Neuronal stem cell (in vitro differentiated cells): Measurements from ENCODE around the gene BPIFB2.
A peak's percentile ranks its signal among the peaks of the same experiment; 100 is the strongest.

Source experiments
- DNase-seq: peaks from one replicate; pipeline ENCODE4 v3.0.0-alpha.2; 2013; ENCODE audit warnings: low spot score
- H2AFZ ChIP-seq: one replicate; pipeline ENCODE4 v1.6.1; 2013; ENCODE audit warnings: mild to moderate bottlenecking, low read length, inconsistent platforms
- H2AK5ac ChIP-seq: 2 replicates; pipeline ENCODE4 v1.6.1; 2013; ENCODE audit warnings: low read depth, mild to moderate bottlenecking, inconsistent platforms, low read length, moderate library complexity, mixed read lengths
- H2BK120ac ChIP-seq: 2 replicates; pipeline ENCODE4 v1.6.1; 2013; ENCODE audit warnings: low read depth, mild to moderate bottlenecking, inconsistent platforms, low read length, moderate library complexity, mixed read lengths
- H2BK12ac ChIP-seq: one replicate; pipeline ENCODE4 v1.6.1; 2013; ENCODE audit warnings: low read length, inconsistent platforms
- H2BK15ac ChIP-seq: 2 replicates; pipeline ENCODE4 v1.6.1; 2013; ENCODE audit warnings: mild to moderate bottlenecking, low read length, inconsistent platforms, mixed read lengths
- H2BK5ac ChIP-seq: one replicate; pipeline ENCODE4 v1.6.1; 2013; ENCODE audit warnings: inconsistent platforms, mild to moderate bottlenecking, low read length, moderate library complexity
- H3K14ac ChIP-seq: one replicate; pipeline ENCODE4 v1.6.1; 2013; ENCODE audit warnings: low read length, inconsistent platforms
- H3K18ac ChIP-seq: 2 replicates; pipeline ENCODE4 v1.6.1; 2013; ENCODE audit warnings: low read length, inconsistent platforms
- H3K23ac ChIP-seq: 2 replicates; pipeline ENCODE4 v1.6.1; 2013; ENCODE audit warnings: low read depth, mild to moderate bottlenecking, mixed read lengths, low read length, inconsistent platforms; ENCODE audit not compliant: poor library complexity
- H3K27ac ChIP-seq: replicated peaks from 3 replicates; pipeline ENCODE4 v1.5.1; 2013; ENCODE audit warnings: low read length, inconsistent platforms
- H3K27me3 ChIP-seq, 3 experiments: 2 replicates each; pipeline ENCODE4 v1.6.1; 2013; ENCODE audit warnings: low read length in 3 of 3, mild to moderate bottlenecking in 2 of 3, inconsistent platforms in 1 of 3, low read depth in 1 of 3, mixed read lengths in 1 of 3, moderate library complexity in 1 of 3; ENCODE audit not compliant: control insufficient read depth in 3 of 3, insufficient read depth in 3 of 3
- H3K36me3 ChIP-seq, 2 donors: replicated peaks in 1 of 2; 2 replicates each; pipeline ENCODE4 v1.6.1; 2013; ENCODE audit warnings: low read length in 2 of 2; ENCODE audit not compliant: control insufficient read depth in 2 of 2, insufficient read depth in 2 of 2
- H3K4ac ChIP-seq: 2 replicates; pipeline ENCODE4 v1.6.1; 2013; ENCODE audit warnings: inconsistent platforms, mild to moderate bottlenecking, low read length, moderate library complexity
- H3K4me1 ChIP-seq, 2 donors: 1 replicate in 1 of 2; 2 replicates in 1 of 2; pipeline ENCODE4 v1.6.1; 2013; ENCODE audit warnings: low read length in 2 of 2, low read depth in 1 of 2; ENCODE audit not compliant: control insufficient read depth in 2 of 2, insufficient read depth in 1 of 2
- H3K4me2 ChIP-seq: one replicate; pipeline ENCODE4 v1.6.1; 2013; ENCODE audit warnings: mild to moderate bottlenecking, low read length, inconsistent platforms; ENCODE audit not compliant: insufficient read depth, poor library complexity, severe bottlenecking
- H3K4me3 ChIP-seq, 2 donors: 2 replicates each; pipeline ENCODE4 v1.5.1; 2013; ENCODE audit warnings: low read length in 2 of 2, mild to moderate bottlenecking in 2 of 2, inconsistent platforms in 1 of 2, moderate library complexity in 1 of 2
- H3K79me1 ChIP-seq: one replicate; pipeline ENCODE4 v1.6.1; 2013; ENCODE audit warnings: low read depth, mild to moderate bottlenecking, inconsistent platforms, low read length, moderate library complexity
- H3K9ac ChIP-seq: one replicate; pipeline ENCODE4 v1.6.1; 2013; ENCODE audit warnings: mild to moderate bottlenecking, low read depth, low read length, inconsistent platforms; ENCODE audit not compliant: poor library complexity
- H3K9me3 ChIP-seq, 2 donors: replicated peaks in 1 of 2; 2 replicates each; pipeline versions ENCODE3 to v1.6.1; 2013; ENCODE audit warnings: low read length in 2 of 2, mild to moderate bottlenecking in 2 of 2, inconsistent platforms in 1 of 2, low read depth in 1 of 2, mixed read lengths in 1 of 2, moderate library complexity in 1 of 2; ENCODE audit not compliant: control insufficient read depth in 2 of 2, insufficient read depth in 1 of 2
- H4K8ac ChIP-seq: one replicate; pipeline ENCODE4 v1.6.1; 2013; ENCODE audit warnings: low read depth, mild to moderate bottlenecking, inconsistent platforms, low read length, moderate library complexity
- H4K91ac ChIP-seq: one replicate; pipeline ENCODE4 v1.6.1; 2013; ENCODE audit warnings: low read length, low read depth, mild to moderate bottlenecking, inconsistent platforms; ENCODE audit not compliant: poor library complexity
- WGBS, 2 donors: extraction: QIAGEN DNeasy Blood & Tissue Kit; methylation state at CpG; one replicate each; pipeline ENCODE4 v1.1.7; 2013; ENCODE audit warnings: missing lambda C conversion rate in 2 of 2, mixed read lengths in 1 of 2; ENCODE audit not compliant: insufficient read length in 2 of 2, insufficient replicate concordance in 1 of 2; ENCODE audit errors: extremely low coverage in 2 of 2; 5-methylcytosine and 5-hydroxymethylcytosine counted together

The BPIFB2 gene

GRCh38 chr20:33030569-33030968, 23.1 kb downstream of the BPIFB2 start:
- H2BK15ac ChIP-seq: no peak overlapping the region
- no peak overlapping the region for H3K27ac ChIP-seq
- H3K4me3 ChIP-seq: no peak overlapping the region
- H3K18ac ChIP-seq: no peak overlapping the region
- H3K9me3 ChIP-seq: no peaks in the 10 kb centered on the region
- no peak overlapping the region for H4K8ac ChIP-seq
- no peak overlapping the region for H3K4me2 ChIP-seq
- no peak overlapping the region for H3K14ac ChIP-seq
- H3K4ac ChIP-seq: no peak overlapping the region
- no peaks in the 10 kb centered on the region for H3K4me1 ChIP-seq
- no peak overlapping the region for H3K23ac ChIP-seq
- no peak overlapping the region for H2AFZ ChIP-seq
- peaks cover 0 to 3% (median 0%) of the 10 kb centered on the region in 3 experiments for H3K27me3 ChIP-seq
- H4K91ac ChIP-seq: no peak overlapping the region
- WGBS, 2 donors: no CpG with 5 or more reads among the region's 6 CpGs
- no peak overlapping the region for H2BK12ac ChIP-seq
- H3K9ac ChIP-seq: no peak overlapping the region
- H2AK5ac ChIP-seq: no peak overlapping the region
- no peaks in the 10 kb centered on the region for H3K36me3 ChIP-seq
- no peaks in the 10 kb centered on the region for H3K79me1 ChIP-seq
- H2BK120ac ChIP-seq: no peak overlapping the region
- no peak overlapping the region for H2BK5ac ChIP-seq
- no peak for DNase-seq

GRCh38 chr20:33031531-33031930, 24.0 kb downstream of the BPIFB2 start, which contains the start of gene BPIFB6:
BPIFB6 (plus strand) TSS chr20:33031648; CDS start chr20:33031648, 0 bp downstream.
- Histone ChIP-seq H2AFZ (no peak within 1 kb of the TSS), H3K4me1 (no peaks in the 10 kb centered on the region), H2BK120ac (no peak within 1 kb of the TSS), H4K91ac (no peak within 1 kb of the TSS), H3K4me2 (no peak within 1 kb of the TSS), H3K14ac (no peak within 1 kb of the TSS), H2BK5ac (no peak within 1 kb of the TSS), H3K36me3 (no peaks in the 10 kb centered on the region), H3K4ac (no peak within 1 kb of the TSS), H2AK5ac (no peak within 1 kb of the TSS), H2BK15ac (peak within 1 kb of the TSS; percentile 30), H2BK12ac (no peak within 1 kb of the TSS), H3K23ac (peak within 1 kb of the TSS; percentile 34), H3K27ac (no peak within 1 kb of the TSS), H3K27me3 (peaks cover 0 to 3% (median 0%) of the 10 kb centered on the region in 3 experiments), H3K4me3 (peak within 1 kb of the TSS in 1 of 2 donors; percentile 29), H3K18ac (peak within 1 kb of the TSS; percentile 40), H3K79me1 (no peaks in the 10 kb centered on the region), H3K9ac (no peak within 1 kb of the TSS), H4K8ac (no peak within 1 kb of the TSS), H3K9me3 (no peaks in the 10 kb centered on the region)
- DNase-seq: no peak
- no CpG with 5 or more reads among the region's 10 CpGs for WGBS, 2 donors

GRCh38 chr20:33032555-33032954, 25.1 kb downstream of the BPIFB2 start:
- Histone ChIP-seq H3K36me3 (no peaks in the 10 kb centered on the region), H2AFZ (no peak overlapping the region), H3K23ac (no peak overlapping the region), H4K8ac (no peak overlapping the region), H3K27ac (no peak overlapping the region), H2BK15ac (no peak overlapping the region), H3K4me1 (no peaks in the 10 kb centered on the region), H2AK5ac (no peak overlapping the region), H2BK5ac (no peak overlapping the region), H3K27me3 (peaks cover 0 to 3% (median 0%) of the 10 kb centered on the region in 3 experiments), H3K79me1 (no peaks in the 10 kb centered on the region), H3K9me3 (no peaks in the 10 kb centered on the region), H3K18ac (no peak overlapping the region), H4K91ac (no peak overlapping the region), H3K14ac (no peak overlapping the region), H3K4ac (no peak overlapping the region), H3K4me3 (no peak overlapping the region), H3K9ac (no peak overlapping the region), H2BK12ac (no peak overlapping the region), H2BK120ac (no peak overlapping the region), H3K4me2 (no peak overlapping the region)
- WGBS, 2 donors: no CpG with 5 or more reads among the region's 6 CpGs
- no peak for DNase-seq

GRCh38 chr20:33033381-33033780, 25.9 kb downstream of the BPIFB2 start:
- no peaks in the 10 kb centered on the region for H3K36me3 ChIP-seq
- H2BK120ac ChIP-seq: no peak overlapping the region
- H2BK5ac ChIP-seq: no peak overlapping the region
- H4K8ac ChIP-seq: no peak overlapping the region
- no peak overlapping the region for H3K4me2 ChIP-seq
- H2AK5ac ChIP-seq: no peak overlapping the region
- H2BK12ac ChIP-seq: no peak overlapping the region
- peaks cover 0 to 3% (median 0%) of the 10 kb centered on the region in 3 experiments for H3K27me3 ChIP-seq
- no peak overlapping the region for H3K4ac ChIP-seq
- H3K23ac ChIP-seq: no peak overlapping the region
- no peak overlapping the region for H3K4me3 ChIP-seq
- no peak overlapping the region for H3K14ac ChIP-seq
- no peak overlapping the region for H3K9ac ChIP-seq
- DNase-seq: no peak
- no peak overlapping the region for H3K18ac ChIP-seq
- H3K27ac ChIP-seq: no peak overlapping the region
- WGBS, 2 donors: no CpG with 5 or more reads among the region's 5 CpGs
- H3K4me1 ChIP-seq: no peaks in the 10 kb centered on the region
- no peaks in the 10 kb centered on the region for H3K79me1 ChIP-seq
- no peaks in the 10 kb centered on the region for H3K9me3 ChIP-seq
- H2AFZ ChIP-seq: no peak overlapping the region
- H2BK15ac ChIP-seq: no peak overlapping the region
- H4K91ac ChIP-seq: no peak overlapping the region
